GM12891 (cell line): ENCODE results near the gene FAM20C.

Experiments used
- POLR2A ChIP-seq: IDR thresholded peaks from 2 replicates; pipeline ENCODE4 v1.6.1; 2011; ENCODE audit warnings: low read depth, low read length, control low read depth
- POLR2AphosphoS5 ChIP-seq: IDR thresholded peaks from 2 replicates; pipeline ENCODE4 v1.6.1; 2011; ENCODE audit warnings: low read depth, low read length, control low read depth
- SPI1 ChIP-seq: IDR thresholded peaks from 2 replicates; pipeline ENCODE4 v1.6.1; 2011; ENCODE audit warnings: low read depth, low read length, control low read depth

DNA sequence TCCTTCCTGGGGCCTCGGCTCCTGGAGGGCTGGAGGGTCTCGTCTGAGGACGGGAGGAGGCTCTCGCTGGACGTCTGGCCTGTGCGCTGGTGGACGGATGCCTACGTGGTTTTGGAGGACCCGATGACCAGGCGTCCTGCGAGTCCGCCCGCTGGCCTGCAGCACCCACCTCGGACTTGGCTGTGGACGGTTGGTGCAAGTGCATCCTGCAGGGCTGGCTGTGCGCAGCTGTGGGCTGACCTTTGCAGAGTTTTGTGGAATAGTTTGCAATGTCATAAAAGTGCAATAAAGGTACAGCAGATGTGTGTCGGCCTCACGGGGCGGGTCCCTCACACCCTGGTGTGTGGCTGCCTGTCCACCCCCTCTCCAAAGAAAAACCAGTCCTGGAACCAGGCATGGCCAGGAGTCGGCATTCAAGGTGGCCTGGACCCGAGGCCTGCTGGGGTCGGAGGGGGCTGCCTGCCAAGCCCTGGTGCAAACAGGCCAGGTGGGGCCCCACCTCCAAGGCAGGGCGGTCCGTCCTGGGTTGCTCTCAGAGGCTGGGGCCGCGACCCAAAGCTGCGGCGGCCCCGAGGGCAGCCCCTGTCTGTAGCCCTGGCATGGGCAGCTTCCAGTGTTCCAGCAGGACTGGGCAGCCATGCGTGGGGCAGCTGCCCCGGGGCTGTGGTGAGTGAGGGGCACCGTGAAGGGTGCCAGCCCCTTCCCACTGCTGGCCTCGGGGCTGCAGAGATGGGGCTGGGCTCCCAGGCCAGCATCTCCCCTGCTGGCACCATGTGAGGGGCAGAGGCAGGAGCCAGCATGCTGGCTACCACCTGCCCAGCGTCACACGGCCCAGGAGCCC lies 68.3 kb downstream of the FAM20C start:
- TF ChIP-seq POLR2A: no peak
- no peak for TF ChIP-seq POLR2AphosphoS5
- no peak for TF ChIP-seq SPI1
